Measurements from ENCODE around the gene HCN4.

The HCN4 gene

DNA sequence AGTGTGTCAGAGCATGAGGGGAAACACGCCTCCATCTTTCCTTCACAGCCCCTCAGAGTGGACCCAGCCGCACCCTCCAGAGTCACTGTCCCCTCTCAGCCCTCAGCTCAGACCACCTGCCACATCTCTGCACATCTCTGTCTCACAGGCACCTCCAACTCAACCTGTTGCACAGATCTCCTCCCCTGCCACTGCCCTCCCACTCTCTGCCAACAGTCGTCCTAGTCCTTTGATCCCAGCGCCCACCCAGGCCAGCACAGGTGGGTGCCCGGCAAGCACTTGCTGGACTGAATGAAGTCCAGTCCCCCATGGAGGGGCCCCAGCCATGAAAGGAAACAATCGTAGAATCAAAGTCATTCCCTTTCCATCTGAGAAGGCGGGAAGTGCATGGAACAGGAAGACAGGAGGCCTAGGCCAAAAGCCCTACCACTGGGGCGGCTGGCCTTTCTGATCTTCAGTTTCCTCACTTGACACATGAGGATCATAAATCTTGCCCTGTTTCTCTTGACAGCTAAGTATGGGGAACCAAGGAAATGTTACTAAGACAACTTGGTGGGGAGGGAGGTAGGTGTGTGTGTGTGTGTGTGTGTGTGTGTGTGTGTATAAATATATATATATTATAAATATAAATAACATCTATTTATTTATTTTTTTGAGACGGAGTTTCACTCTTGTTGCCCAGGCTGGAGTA, 28.1 kb downstream of the HCN4 start:
- TF ChIP-seq, protein P1, sequence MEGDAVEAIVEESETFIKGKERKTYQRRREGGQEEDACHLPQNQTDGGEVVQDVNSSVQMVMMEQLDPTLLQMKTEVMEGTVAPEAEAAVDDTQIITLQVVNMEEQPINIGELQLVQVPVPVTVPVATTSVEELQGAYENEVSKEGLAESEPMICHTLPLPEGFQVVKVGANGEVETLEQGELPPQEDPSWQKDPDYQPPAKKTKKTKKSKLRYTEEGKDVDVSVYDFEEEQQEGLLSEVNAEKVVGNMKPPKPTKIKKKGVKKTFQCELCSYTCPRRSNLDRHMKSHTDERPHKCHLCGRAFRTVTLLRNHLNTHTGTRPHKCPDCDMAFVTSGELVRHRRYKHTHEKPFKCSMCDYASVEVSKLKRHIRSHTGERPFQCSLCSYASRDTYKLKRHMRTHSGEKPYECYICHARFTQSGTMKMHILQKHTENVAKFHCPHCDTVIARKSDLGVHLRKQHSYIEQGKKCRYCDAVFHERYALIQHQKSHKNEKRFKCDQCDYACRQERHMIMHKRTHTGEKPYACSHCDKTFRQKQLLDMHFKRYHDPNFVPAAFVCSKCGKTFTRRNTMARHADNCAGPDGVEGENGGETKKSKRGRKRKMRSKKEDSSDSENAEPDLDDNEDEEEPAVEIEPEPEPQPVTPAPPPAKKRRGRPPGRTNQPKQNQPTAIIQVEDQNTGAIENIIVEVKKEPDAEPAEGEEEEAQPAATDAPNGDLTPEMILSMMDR (IDR thresholded peaks at IDR 0.05; ENCODE audit: borderline replicate concordance, insufficient read depth, low read depth, low read length): no peak
- no peak overlapping the region for H3K4me3 ChIP-seq (ENCODE audit: low read depth, low read length)

DNA sequence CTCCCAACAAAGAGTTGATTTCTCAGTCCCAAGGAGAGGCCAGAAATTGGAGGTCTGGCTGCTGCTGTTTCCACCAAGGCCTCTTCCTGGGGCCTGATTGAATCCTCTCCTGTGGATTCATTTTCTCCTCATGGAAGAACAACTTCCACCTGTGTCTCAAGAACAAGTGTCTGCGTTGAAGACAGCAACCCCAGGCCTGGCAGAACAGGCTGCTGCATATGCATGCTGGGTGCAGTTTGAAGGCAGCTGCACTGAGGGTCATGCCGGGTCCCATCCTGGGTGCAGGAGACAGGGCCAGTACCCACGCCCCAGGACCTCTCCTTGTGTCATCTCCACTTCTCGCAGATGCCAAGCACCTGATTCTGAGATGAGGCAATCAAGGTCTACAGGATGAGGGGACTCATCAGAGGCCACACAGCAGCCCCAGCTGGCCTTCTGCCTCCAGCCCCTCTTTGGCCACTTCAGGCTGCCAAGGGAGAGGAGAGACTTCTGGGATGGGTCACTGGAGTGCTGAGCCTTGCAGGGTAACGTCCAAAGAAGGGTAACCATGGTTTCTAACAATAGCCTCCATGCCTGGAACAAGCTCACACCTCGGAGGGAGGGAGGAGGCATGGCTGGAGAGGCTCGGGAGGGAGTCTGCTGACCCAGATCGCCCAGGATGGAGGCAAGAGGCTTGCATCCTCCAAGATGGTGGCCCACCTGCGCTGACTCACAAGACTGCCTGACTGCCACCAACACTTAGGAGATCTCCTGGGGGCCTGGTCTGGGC, 30.0 kb downstream of the HCN4 start:
- H3K4me3 ChIP-seq (ENCODE audit: low read depth, low read length): no peak overlapping the region
- TF ChIP-seq, protein P1 (IDR thresholded peaks at IDR 0.05; ENCODE audit: borderline replicate concordance, insufficient read depth, low read depth, low read length): no peak

DNA sequence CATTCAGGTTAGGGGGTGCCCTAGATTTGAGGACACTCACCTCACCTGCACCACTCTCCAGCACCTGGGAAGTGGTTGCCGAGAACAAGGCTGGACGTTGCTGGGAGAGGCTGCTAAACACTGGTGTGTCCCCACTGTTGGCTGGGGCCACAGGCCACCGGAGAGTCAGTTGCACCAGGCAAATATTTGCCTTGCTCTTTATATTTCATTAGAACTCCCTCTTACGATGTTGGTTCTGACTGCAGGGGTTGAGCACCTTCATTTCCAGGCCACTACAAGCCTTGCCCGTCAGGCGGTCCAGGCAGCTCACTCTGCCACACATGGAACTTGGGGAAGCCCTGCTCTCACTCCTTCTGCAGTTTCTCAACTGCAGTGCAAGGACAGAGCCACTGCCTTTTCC, 30.7 kb downstream of the HCN4 start:
- TF ChIP-seq, protein P1 (IDR thresholded peaks at IDR 0.05; ENCODE audit: borderline replicate concordance, insufficient read depth, low read depth, low read length): no peak
- H3K4me3 ChIP-seq (ENCODE audit: low read depth, low read length): no peak overlapping the region

DNA sequence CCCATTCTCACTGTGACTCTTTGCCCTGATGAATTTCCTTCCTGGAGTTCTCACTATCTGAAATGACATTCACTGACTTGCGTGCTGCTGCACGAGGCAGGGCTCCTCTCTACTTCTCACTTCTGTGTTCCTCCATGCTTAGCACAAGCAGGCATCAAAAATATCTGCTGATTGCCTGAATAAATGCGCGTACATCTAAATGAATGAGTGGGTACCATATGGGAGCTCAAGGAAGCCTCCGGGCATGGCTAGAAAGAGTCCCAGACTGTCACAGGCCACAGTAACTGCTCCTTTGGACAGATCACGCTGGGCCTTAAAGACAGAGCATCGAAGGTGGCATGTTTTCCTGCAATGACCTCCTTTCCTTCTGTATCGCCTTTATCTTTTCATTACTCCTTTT, 31.6 kb downstream of the HCN4 start:
- no peak overlapping the region for H3K4me3 ChIP-seq (ENCODE audit: low read depth, low read length)
- TF ChIP-seq, protein P1 (IDR thresholded peaks at IDR 0.05; ENCODE audit: borderline replicate concordance, insufficient read depth, low read depth, low read length): no peak

DNA sequence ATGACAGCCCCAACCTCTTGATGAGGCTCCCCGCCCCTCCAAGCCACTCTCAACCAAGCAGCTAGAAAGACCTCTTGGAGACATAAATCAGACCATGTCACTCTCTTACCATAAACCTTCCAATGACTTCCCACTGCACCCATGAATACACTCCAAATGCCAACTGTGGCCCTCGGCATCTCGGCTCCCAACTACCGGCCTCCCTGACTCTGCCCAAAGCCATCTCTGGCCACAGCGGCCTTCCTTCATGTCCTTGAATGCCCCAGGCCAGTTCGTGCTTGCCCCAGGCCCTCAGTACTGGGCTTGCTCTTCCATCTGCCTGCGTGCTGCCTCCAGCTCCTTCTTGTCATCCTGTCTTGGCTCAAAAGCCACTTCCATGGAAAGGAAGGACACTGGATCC, 32.0 kb downstream of the HCN4 start:
- H3K4me3 ChIP-seq (ENCODE audit: low read depth, low read length): no peak overlapping the region
- TF ChIP-seq, protein P1 (IDR thresholded peaks at IDR 0.05; ENCODE audit: borderline replicate concordance, insufficient read depth, low read depth, low read length): no peak

DNA sequence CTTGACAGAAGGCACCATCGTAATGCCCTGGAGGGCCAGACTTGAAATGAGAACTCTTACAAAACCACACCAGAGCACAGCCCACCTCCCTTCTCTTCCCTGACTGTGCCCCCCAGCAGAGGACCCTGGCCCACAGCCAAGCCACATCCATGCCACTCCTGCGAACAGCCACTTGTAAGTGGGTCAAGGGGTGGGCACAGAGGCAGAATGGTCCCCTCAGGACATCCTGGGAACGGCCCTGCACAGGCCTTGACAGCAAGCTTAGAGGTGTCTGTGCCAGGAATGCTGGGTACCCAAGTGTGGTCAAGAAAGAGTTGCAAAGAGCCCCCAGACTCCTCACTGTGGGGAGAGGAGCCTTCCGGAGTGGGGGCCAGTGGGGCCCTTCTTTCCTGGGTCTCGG, 33.3 kb downstream of the HCN4 start:
- no peak overlapping the region for H3K4me3 ChIP-seq (ENCODE audit: low read depth, low read length)
- TF ChIP-seq, protein P1 (IDR thresholded peaks at IDR 0.05; ENCODE audit: borderline replicate concordance, insufficient read depth, low read depth, low read length): no peak

DNA sequence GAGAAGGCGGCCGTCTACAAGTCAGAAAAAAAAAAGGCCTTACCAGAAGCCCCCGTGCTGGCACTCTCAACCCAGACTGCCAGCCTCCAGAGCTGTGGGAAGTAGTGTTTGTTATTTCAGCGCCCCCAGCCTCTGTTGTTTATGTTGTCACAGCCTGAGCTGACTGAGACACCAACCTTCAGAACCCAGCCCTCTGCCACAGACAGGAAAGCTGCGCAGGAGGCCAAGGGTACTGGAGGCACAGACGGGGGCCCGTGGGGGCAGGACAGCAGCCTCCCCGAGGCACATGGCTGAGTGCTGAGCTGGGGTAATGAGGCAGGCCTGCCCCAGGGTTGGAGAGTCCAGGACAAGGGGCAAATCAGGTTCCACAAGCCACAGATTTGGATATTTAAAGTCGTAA, 33.7 kb downstream of the HCN4 start:
- TF ChIP-seq, protein P1 (IDR thresholded peaks at IDR 0.05; ENCODE audit: borderline replicate concordance, insufficient read depth, low read depth, low read length): no peak
- no peak overlapping the region for H3K4me3 ChIP-seq (ENCODE audit: low read depth, low read length)

Data from GM12875 (cell line).